H9 (cell line): ENCODE measurements around the gene TPM2. TPM values are rescaled to one million over a fixed set of nuclear protein-coding genes. Genes with fewer than 3 reads are reported as not detected.

ENCODE experiments used
- DNase-seq: peaks from one replicate; pipeline ENCODE4 v3.0.0-alpha.2; 2017
- H2AFZ ChIP-seq: one replicate; pipeline ENCODE4 v1.6.1; 2013; ENCODE audit warnings: mild to moderate bottlenecking, low read length, control low read depth, moderate library complexity
- H2AK5ac ChIP-seq: 2 replicates; pipeline ENCODE4 v1.6.1; 2013; ENCODE audit warnings: low read length, control low read depth, mixed read lengths; ENCODE audit not compliant: insufficient read length
- H2BK120ac ChIP-seq: one replicate; pipeline ENCODE4 v1.6.1; 2013; ENCODE audit warnings: low read depth, mild to moderate bottlenecking, low read length, control low read depth, inconsistent platforms; ENCODE audit not compliant: poor library complexity, severe bottlenecking
- H2BK12ac ChIP-seq: 2 replicates; pipeline ENCODE4 v1.6.1; 2013; ENCODE audit warnings: low read length, control low read depth, mixed read lengths, low read depth; ENCODE audit not compliant: insufficient read length
- H2BK15ac ChIP-seq: 2 replicates; pipeline ENCODE4 v1.6.1; 2013; ENCODE audit warnings: low read depth, low read length, control low read depth
- H2BK20ac ChIP-seq: one replicate; pipeline ENCODE4 v1.6.1; 2013; ENCODE audit warnings: low read depth, mild to moderate bottlenecking, low read length, control low read depth, inconsistent platforms; ENCODE audit not compliant: poor library complexity, severe bottlenecking
- H2BK5ac ChIP-seq: 2 replicates; pipeline ENCODE4 v1.6.1; 2013; ENCODE audit warnings: low read length, control low read depth, mixed read lengths; ENCODE audit not compliant: insufficient read length
- H3K14ac ChIP-seq: 2 replicates; pipeline ENCODE4 v1.6.1; 2013; ENCODE audit warnings: low read length, control low read depth; ENCODE audit not compliant: insufficient read depth
- H3K18ac ChIP-seq: 2 replicates; pipeline ENCODE4 v1.6.1; 2013; ENCODE audit warnings: low read depth, mild to moderate bottlenecking, mixed read lengths, low read length, control low read depth; ENCODE audit not compliant: insufficient read length
- H3K23ac ChIP-seq: 2 replicates; pipeline ENCODE4 v1.6.1; 2013; ENCODE audit warnings: low read length, control low read depth, mixed read lengths, low read depth; ENCODE audit not compliant: insufficient read length
- H3K23me2 ChIP-seq: 2 replicates; pipeline ENCODE4 v1.6.1; 2013; ENCODE audit warnings: low read depth, mild to moderate bottlenecking, mixed read lengths, low read length, control low read depth; ENCODE audit not compliant: insufficient read length, poor library complexity, severe bottlenecking
- H3K27ac ChIP-seq: 2 replicates; pipeline ENCODE4 v1.5.1; 2013; ENCODE audit warnings: low read length, control low read depth, mixed read lengths, low read depth; ENCODE audit not compliant: insufficient read length
- H3K27me3 ChIP-seq: 2 replicates; pipeline ENCODE4 v1.6.1; 2013; ENCODE audit warnings: low read length, control low read depth, inconsistent platforms; ENCODE audit not compliant: insufficient read depth
- H3K4ac ChIP-seq: 2 replicates; pipeline ENCODE4 v1.6.1; 2013; ENCODE audit warnings: low read depth, mild to moderate bottlenecking, control low read depth, inconsistent platforms, low read length, moderate library complexity
- H3K4me1 ChIP-seq: 2 replicates; pipeline ENCODE4 v1.6.1; 2013; ENCODE audit warnings: low read length, control low read depth, inconsistent platforms; ENCODE audit not compliant: insufficient read depth
- H3K4me2 ChIP-seq: 2 replicates; pipeline ENCODE4 v1.6.1; 2013; ENCODE audit warnings: low read length, control low read depth, mixed read lengths; ENCODE audit not compliant: insufficient read length, insufficient read depth
- H3K56ac ChIP-seq: 2 replicates; pipeline ENCODE4 v1.6.1; 2013; ENCODE audit warnings: low read depth, mild to moderate bottlenecking, mixed read lengths, low read length, control low read depth; ENCODE audit not compliant: insufficient read length
- H3K79me1 ChIP-seq: 2 replicates; pipeline ENCODE4 v1.6.1; 2013; ENCODE audit warnings: low read depth, mild to moderate bottlenecking, moderate library complexity, low read length, control low read depth, inconsistent platforms; ENCODE audit not compliant: insufficient read depth, poor library complexity, severe bottlenecking
- H3K79me2 ChIP-seq: 2 replicates; pipeline ENCODE4 v1.6.1; 2013; ENCODE audit warnings: low read length, control low read depth, inconsistent platforms; ENCODE audit not compliant: insufficient read depth
- H3K9ac ChIP-seq: 2 replicates; pipeline ENCODE4 v1.6.1; 2013; ENCODE audit warnings: low read length, control low read depth, mixed read lengths; ENCODE audit not compliant: insufficient read length; ENCODE audit errors: extremely low read depth
- H3K9me3 ChIP-seq: one replicate; pipeline ENCODE4 v1.6.1; 2013; ENCODE audit warnings: low read depth, low read length, inconsistent platforms; ENCODE audit not compliant: control insufficient read depth
- H3T11ph ChIP-seq: one replicate; pipeline ENCODE4 v1.6.1; 2013; ENCODE audit warnings: mild to moderate bottlenecking, low read length, control low read depth, inconsistent platforms
- H4K20me1 ChIP-seq: one replicate; pipeline ENCODE4 v1.6.1; 2013; ENCODE audit not compliant: control insufficient read depth, insufficient read length, insufficient read depth
- H4K5ac ChIP-seq: 2 replicates; pipeline ENCODE4 v1.6.1; 2013; ENCODE audit warnings: low read depth, mild to moderate bottlenecking, mixed read lengths, low read length, control low read depth; ENCODE audit not compliant: insufficient read length
- H4K8ac ChIP-seq: replicated peaks from 2 replicates; pipeline ENCODE4 v1.6.1; 2013; ENCODE audit warnings: low read length, control low read depth, mixed read lengths, low read depth; ENCODE audit not compliant: insufficient read length
- H4K91ac ChIP-seq: 2 replicates; pipeline ENCODE4 v1.6.1; 2013; ENCODE audit warnings: low read depth, mild to moderate bottlenecking, moderate library complexity, mixed read lengths, low read length, control low read depth; ENCODE audit not compliant: insufficient read length
- H3K27ac Mint-ChIP-seq, 3 experiments: 2 replicates in 2 of 3; 3 replicates in 1 of 3; pipeline ENCODE4 v1.8.0; 2020 to 2021; ENCODE audit warnings: mixed read lengths in 3 of 3, mild to moderate bottlenecking in 1 of 3, moderate library complexity in 1 of 3
- H3K27me3 Mint-ChIP-seq: 2 replicates; pipeline ENCODE4 v1.8.0; 2021; ENCODE audit warnings: low read depth, mild to moderate bottlenecking, moderate library complexity, mixed read lengths
- H3K36me3 Mint-ChIP-seq, 3 experiments: 2 replicates in 2 of 3; 3 replicates in 1 of 3; pipeline ENCODE4 v1.8.0; 2020 to 2021; ENCODE audit warnings: low read depth in 3 of 3, mixed read lengths in 3 of 3; ENCODE audit not compliant: insufficient read depth in 1 of 3
- H3K4me1 Mint-ChIP-seq, 2 experiments: 2 replicates each; pipeline ENCODE4 v1.8.0; 2020; ENCODE audit warnings: mixed read lengths in 2 of 2
- H3K4me3 Mint-ChIP-seq, 2 experiments: 2 replicates in 1 of 2; 3 replicates in 1 of 2; pipeline ENCODE4 v1.8.0; 2020 to 2021; ENCODE audit warnings: mild to moderate bottlenecking in 2 of 2, mixed read lengths in 2 of 2, moderate library complexity in 1 of 2
- H3K9me3 Mint-ChIP-seq, 2 experiments: 2 replicates in 1 of 2; 3 replicates in 1 of 2; pipeline ENCODE4 v1.8.0; 2020; ENCODE audit warnings: mild to moderate bottlenecking in 2 of 2, mixed read lengths in 2 of 2, moderate library complexity in 1 of 2
- CTCF ChIP-seq: fragments of 200-600 bp; sonication (generic); conservative IDR thresholded peaks from 3 replicates; pipeline ENCODE4 v1.8.0; 2021; ENCODE audit warnings: antibody characterized with exemption, mild to moderate bottlenecking
- WGBS: extraction: QIAGEN DNeasy Blood & Tissue Kit; methylation state at CpG from one replicate; pipeline ENCODE4 v1.1.7; 2013; ENCODE audit warnings: missing lambda C conversion rate, low lambda C conversion rate, mixed read lengths; ENCODE audit not compliant: insufficient read length; ENCODE audit errors: extremely low coverage; 5-methylcytosine and 5-hydroxymethylcytosine counted together
- total RNA-seq: library from RNA; stranded (reverse); gene quantifications from 2 replicates; pipeline ENCODE4 v1.2.1, GENCODE V29; 2021

Gene TPM2
- total RNA-seq, 1 experiment from 2014 or later = 225 TPM

GRCh38 chr9:35697486-35697885 lies 7.8 kb upstream of the TPM2 start:
- Mint-ChIP-seq H3K27ac (no peak overlapping the region), H3K4me3 (no peak overlapping the region), H3K27me3 (no peaks in the 10 kb centered on the region), H3K36me3 (peaks cover 2 to 10% (median 5%) of the 10 kb centered on the region in 3 experiments; a peak in 6 of 7 replicates), H3K4me1 (no peaks in the 10 kb centered on the region; a peak in 1 of 4 replicates), H3K9me3 (no peaks in the 10 kb centered on the region)
- Histone ChIP-seq H3K9ac (no peak overlapping the region), H3K56ac (no peak overlapping the region), H4K5ac (no peak overlapping the region), H3K14ac (no peak overlapping the region), H4K8ac (no peak overlapping the region), H3T11ph (no peak overlapping the region), H2BK15ac (no peak overlapping the region), H4K20me1 (no peaks in the 10 kb centered on the region), H2AK5ac (no peak overlapping the region), H4K91ac (no peak overlapping the region), H3K27ac (no peak overlapping the region), H3K4ac (no peak overlapping the region), H2AFZ (no peak overlapping the region), H2BK12ac (no peak overlapping the region), H2BK20ac (no peak overlapping the region), H3K4me1 (no peaks in the 10 kb centered on the region), H3K4me2 (no peak overlapping the region), H3K79me2 (no peaks in the 10 kb centered on the region), H3K9me3 (no peaks in the 10 kb centered on the region), H3K79me1 (no peaks in the 10 kb centered on the region), H3K27me3 (no peaks in the 10 kb centered on the region), H3K23ac (no peak overlapping the region), H3K23me2 (no peaks in the 10 kb centered on the region), H3K18ac (no peak overlapping the region), H2BK5ac (no peak overlapping the region), H2BK120ac (no peak overlapping the region)
- DNase-seq = no peak
- no CpG with 5 or more reads among the region's 14 CpGs for WGBS
- TF ChIP-seq CTCF = no peak
